Measurements from ENCODE around the gene NLGN2. TPM values are rescaled to one million over a fixed set of nuclear protein-coding genes. Genes with fewer than 3 reads are reported as not detected.

NLGN2 gene
- total and polyA plus RNA-seq, 2 of the 8 experiments (the other 6 are each of a cell fraction or from before 2014, with no cell fraction given): 21.2 to 62.8 TPM

- Histone ChIP-seq H2BK20ac (ENCODE audit: low read length) (no peak overlapping the region), H2BK5ac (ENCODE audit: low read depth, low read length) (no peak overlapping the region; the same call in 1 of the 2 replicates), H3K27me3 (replicated peaks in 1 of 4; ENCODE audit: control insufficient read depth in 3 of 4, extremely low read depth in 1 of 4, insufficient read depth in 3 of 4, low read length in 3 of 4) (no peaks in the 10 kb centered on the region), H3K4me3 (ENCODE audit: extremely low read depth in 1 of 4, insufficient read depth in 2 of 4, low read depth in 3 of 4, low read length in 4 of 4) (no peak overlapping the region), H4K20me1 (replicated peaks in 1 of 2; ENCODE audit: control insufficient read depth in 1 of 2, insufficient read depth in 2 of 2, low read length in 2 of 2) (peaks cover 2 to 5% of the 10 kb centered on the region in 2 experiments), H3K14ac (ENCODE audit: insufficient read length) (no peak overlapping the region), H3K9ac (replicated peaks in 1 of 4; ENCODE audit: extremely low read depth in 1 of 4, low read depth in 3 of 4, low read length in 3 of 4) (peak overlapping the region in 1 of 4 experiments; percentile 28; a peak in 1 of 7 replicates), H3K27ac (ENCODE audit: low read depth, low read length) (no peak overlapping the region), H3K36me3 (ENCODE audit: control insufficient read depth in 2 of 4, insufficient read depth in 4 of 4, low read length in 3 of 4) (peaks cover 0 to 21% (median 9%) of the 10 kb centered on the region in 4 experiments; a peak in 5 of 8 replicates), H3K79me2 (ENCODE audit: control insufficient read depth in 1 of 2, insufficient read depth in 2 of 2, low read length in 2 of 2) (no peaks in the 10 kb centered on the region), H3K4ac (replicated peaks; ENCODE audit: insufficient read length, low read depth, low read length) (no peak overlapping the region), H3K4me1 (replicated peaks in 1 of 4; ENCODE audit: control insufficient read depth in 3 of 4, insufficient read depth in 4 of 4, low read length in 3 of 4) (peaks cover 0 to 15% (median 2%) of the 10 kb centered on the region in 4 experiments; a peak in 4 of 7 replicates), H2AK5ac (ENCODE audit: low read depth, low read length) (peak overlapping the region; percentile 6; the same call in 1 of the 2 replicates), H3K9me3 (ENCODE audit: insufficient read depth in 2 of 2, low read depth in 1 of 2, low read length in 1 of 2) (no peaks in the 10 kb centered on the region), H2AFZ (ENCODE audit: low read length) (no peak overlapping the region), H4K8ac (ENCODE audit: extremely low read depth, insufficient read depth, low read length) (no peak overlapping the region), H3K18ac (ENCODE audit: extremely low read depth, low read length) (no peak overlapping the region), H3K4me2 (ENCODE audit: insufficient read depth in 1 of 2, low read depth in 2 of 2, low read length in 2 of 2) (no peak overlapping the region), H3K23ac (ENCODE audit: insufficient read length) (no peak overlapping the region), H3K56ac (replicated peaks; ENCODE audit: insufficient read length, low read depth, low read length) (no peak overlapping the region), H4K5ac (ENCODE audit: insufficient read length, low read depth, low read length) (no peak overlapping the region), H2BK12ac (ENCODE audit: low read depth, low read length) (0 out of 2 replicates have a peak overlapping the region, but pooled peaks have one; percentile 12), H3K23me2 (ENCODE audit: low read depth, low read length) (peaks cover 2% of the 10 kb centered on the region; the same call in 1 of the 2 replicates), H4K91ac (replicated peaks; ENCODE audit: insufficient read length, low read length) (no peak overlapping the region), H2BK15ac (ENCODE audit: low read length) (no peak overlapping the region), H2BK120ac (replicated peaks; ENCODE audit: low read depth, low read length) (no peak overlapping the region), H3K79me1 (ENCODE audit: low read depth, low read length) (no peaks in the 10 kb centered on the region)
- ChIA-PET CTCF (ENCODE audit: partially characterized antibody) (interaction anchor here (0.9 to 2.4 kb wide), 4 partner anchors 9 to 142 kb away, joined by 3 to 9 read pairs (median 3); partner anchors contain the start of gene PLSCR3), POLR2A (ENCODE audit: partially characterized antibody) (interaction anchor here (0.8 to 2.8 kb wide), 6 partner anchors 17 to 156 kb away, joined by 3 to 9 read pairs (median 4); partner anchors contain the start of genes TMEM102 and TNK1)
- DNase-seq (ENCODE audit: low read depth in 1 of 2, low spot score in 2 of 2): no peak
- 74% methylated on average over 16 of the region's 18 CpGs; no CpG with 5 or more reads in 1 of the 2 experiments for WGBS, 2 experiments (ENCODE audit: extremely low coverage in 1 of 2, insufficient coverage in 1 of 2, insufficient read length in 1 of 2, insufficient replicate concordance in 2 of 2, low coverage in 1 of 2, low lambda C conversion rate in 2 of 2, missing lambda C conversion rate in 1 of 2)
- no peak for FAIRE-seq
- TF ChIP-seq CBX5 (IDR thresholded peaks at IDR 0.05; ENCODE audit: low read depth, low read length) (no peak), GABPA (IDR thresholded peaks at IDR 0.05; ENCODE audit: borderline replicate concordance, insufficient read depth, low read length) (no peak), ATF2 (IDR thresholded peaks at IDR 0.05; ENCODE audit: low read length) (no peak), SAP30 (IDR thresholded peaks at IDR 0.05; ENCODE audit: insufficient read depth, insufficient replicate concordance, low read length) (no peak), RAD21 (IDR thresholded peaks at IDR 0.05 in 1 of 2, conservative IDR thresholded peaks at IDR 0.05 in 1 of 2; ENCODE audit: low read depth in 2 of 2, low read length in 2 of 2) (no peak), RBBP5 (IDR thresholded peaks at IDR 0.05; ENCODE audit: borderline replicate concordance, low read depth, low read length) (no peak), EZH2 (IDR thresholded peaks at IDR 0.05; ENCODE audit: low read depth, low read length, severe bottlenecking) (no peak), BACH1 (IDR thresholded peaks at IDR 0.05; ENCODE audit: low read length) (no peak), HDAC6 (IDR thresholded peaks at IDR 0.05; ENCODE audit: low read depth, low read length) (no peak)
Measured at GRCh38 chr17:7418472-7419152, 11.0 kb downstream of the NLGN2 start.
